ENCODE measurements around the gene PGA4. TPM values are rescaled to one million over a fixed set of nuclear protein-coding genes. Genes with fewer than 3 reads are reported as not detected.
"Not testable (repeated sequence)": the region's sequence is repeated elsewhere in the genome, so short reads cannot be mapped to it uniquely, and the experiment has no call there.

PGA4 gene
- total RNA-seq, 2 donors from 2014 or later = not detected

- H3K36me3 Mint-ChIP-seq (ENCODE audit: low read depth); H3K9me3 Mint-ChIP-seq; H3K27ac Mint-ChIP-seq; H3K27me3 Mint-ChIP-seq; H3K4me3 Mint-ChIP-seq; H3K4me1 Mint-ChIP-seq; ATAC-seq (replicated peaks): not testable (repeated sequence)
Observed at GRCh38 chr11:61219016-61219415, 3.1 kb upstream of the PGA4 start.

GRCh38 chr11:61222692-61223091 lies 545 bp downstream of the PGA4 start:
- ATAC-seq (replicated peaks); H3K27ac Mint-ChIP-seq; H3K27me3 Mint-ChIP-seq; H3K4me3 Mint-ChIP-seq; H3K9me3 Mint-ChIP-seq; H3K4me1 Mint-ChIP-seq; H3K36me3 Mint-ChIP-seq (ENCODE audit: low read depth): not testable (repeated sequence)

DNA sequence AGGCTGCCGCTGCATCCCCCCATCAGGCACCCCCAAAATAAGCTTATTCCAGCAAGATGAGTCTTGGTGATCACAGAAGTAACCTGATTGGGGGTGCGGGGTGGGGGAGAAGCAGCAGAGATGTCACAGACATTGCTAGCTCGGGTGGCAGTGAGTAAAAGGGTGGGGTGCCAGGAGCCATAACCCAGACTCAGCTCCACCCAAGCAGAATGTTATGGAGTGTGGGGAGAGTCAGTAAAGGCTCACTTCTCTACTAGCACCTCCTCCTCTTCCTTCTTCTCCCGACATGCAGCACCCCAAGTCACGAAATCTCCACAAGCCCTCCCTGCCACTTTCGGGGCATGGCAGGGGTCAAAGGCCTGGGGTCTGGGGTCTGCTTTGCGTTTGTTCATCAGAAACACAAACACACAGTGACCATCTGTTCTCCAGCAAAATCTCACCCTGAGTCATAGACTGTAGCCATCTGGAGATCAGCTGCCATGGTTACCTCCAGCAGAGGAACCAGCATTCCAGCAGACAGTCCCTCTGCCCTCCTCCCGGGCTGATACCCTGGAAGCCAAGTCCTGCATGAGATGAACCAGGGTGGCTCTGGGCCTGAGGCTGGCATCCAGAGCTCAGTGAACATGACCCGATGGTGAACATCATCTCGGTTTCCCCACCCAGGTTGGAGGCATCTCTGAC lies 4.5 kb downstream of the PGA4 start:
- ATAC-seq (replicated peaks); H3K27ac Mint-ChIP-seq; H3K9me3 Mint-ChIP-seq; H3K27me3 Mint-ChIP-seq; H3K4me3 Mint-ChIP-seq; H3K36me3 Mint-ChIP-seq (ENCODE audit: low read depth); H3K4me1 Mint-ChIP-seq: not testable (repeated sequence)

DNA sequence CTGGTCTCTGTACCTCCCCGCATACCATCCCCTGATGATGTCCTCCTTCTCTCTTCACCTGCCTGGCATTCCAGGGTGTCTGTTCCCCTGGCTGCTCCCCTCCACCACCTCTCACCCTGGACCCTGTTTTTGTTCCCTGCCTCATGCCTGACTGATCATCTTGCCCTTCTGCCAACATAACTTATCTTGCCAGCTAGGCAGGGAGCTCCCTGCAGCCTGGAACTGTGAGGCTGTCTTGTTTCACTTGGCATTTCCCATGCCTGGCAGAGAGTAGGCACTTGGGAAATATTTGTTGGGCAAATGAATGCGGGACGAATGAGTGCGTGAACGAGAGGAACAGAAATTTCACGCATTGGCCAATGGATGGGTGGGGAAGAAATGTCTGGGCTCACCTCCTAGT lies 7.3 kb downstream of the PGA4 start:
- H3K9me3 Mint-ChIP-seq; H3K36me3 Mint-ChIP-seq (ENCODE audit: low read depth); ATAC-seq (replicated peaks): not testable (repeated sequence)

GRCh38 chr11:61231033-61231432 lies 8.9 kb downstream of the PGA4 start:
- not testable (repeated sequence) for ATAC-seq (replicated peaks); H3K27ac Mint-ChIP-seq; H3K9me3 Mint-ChIP-seq; H3K36me3 Mint-ChIP-seq (ENCODE audit: low read depth); H3K4me3 Mint-ChIP-seq; H3K27me3 Mint-ChIP-seq; H3K4me1 Mint-ChIP-seq

More for the DNA sequence above, 7.3 kb downstream of the PGA4 start:
- not testable (repeated sequence) for H3K27me3 Mint-ChIP-seq, H3K27ac Mint-ChIP-seq, H3K4me3 Mint-ChIP-seq, H3K4me1 Mint-ChIP-seq

- not testable (repeated sequence) for H3K9me3 Mint-ChIP-seq; H3K36me3 Mint-ChIP-seq (ENCODE audit: low read depth); H3K4me3 Mint-ChIP-seq; ATAC-seq (replicated peaks); H3K4me1 Mint-ChIP-seq; H3K27me3 Mint-ChIP-seq; H3K27ac Mint-ChIP-seq
Observed at GRCh38 chr11:61231585-61231984, 9.4 kb downstream of the PGA4 start.

- ATAC-seq (replicated peaks); H3K36me3 Mint-ChIP-seq (ENCODE audit: low read depth): not testable (repeated sequence)
Observed at GRCh38 chr11:61232548-61233145, 10.5 kb downstream of the PGA4 start.

GRCh38 chr11:61237130-61237529 lies 15.0 kb downstream of the PGA4 start:
- H3K4me1 Mint-ChIP-seq; H3K27me3 Mint-ChIP-seq; H3K4me3 Mint-ChIP-seq; H3K9me3 Mint-ChIP-seq; H3K27ac Mint-ChIP-seq; H3K36me3 Mint-ChIP-seq (ENCODE audit: low read depth): not testable (repeated sequence)
- peak; percentile 79 for ATAC-seq (replicated peaks)

More at GRCh38 chr11:61232548-61233145, 10.5 kb downstream of the PGA4 start:
- not testable (repeated sequence) for H3K9me3 Mint-ChIP-seq, H3K4me1 Mint-ChIP-seq, H3K4me3 Mint-ChIP-seq, H3K27me3 Mint-ChIP-seq, H3K27ac Mint-ChIP-seq

- not testable (repeated sequence) for H3K27me3 Mint-ChIP-seq; H3K36me3 Mint-ChIP-seq (ENCODE audit: low read depth); H3K4me1 Mint-ChIP-seq; H3K9me3 Mint-ChIP-seq; H3K4me3 Mint-ChIP-seq; ATAC-seq (replicated peaks); H3K27ac Mint-ChIP-seq
Observed at GRCh38 chr11:61240288-61240687, 18.1 kb downstream of the PGA4 start.

DNA sequence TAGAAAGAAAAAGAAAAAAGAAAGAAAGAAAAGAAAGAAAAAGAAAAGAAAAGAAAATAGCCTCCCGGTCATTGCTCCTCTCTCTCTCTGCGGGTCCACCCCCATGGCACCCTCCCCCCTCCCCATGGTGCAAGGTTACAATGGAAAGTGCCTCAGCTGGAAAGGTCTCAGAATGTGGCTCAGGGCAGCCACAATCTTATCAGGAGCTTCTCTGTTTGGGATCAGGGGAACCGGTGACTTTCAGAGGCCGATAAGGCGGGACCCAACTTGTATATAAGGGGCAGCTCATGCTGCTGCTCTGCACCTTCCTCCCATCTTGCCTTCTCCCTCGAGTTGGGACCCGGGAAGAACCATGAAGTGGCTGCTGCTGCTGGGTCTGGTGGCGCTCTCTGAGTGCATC lies 18.7 kb downstream of the PGA4 start, which contains the start of gene PGA5:
Gene PGA5, plus strand, starts transcription at position 301 of the 400 bp plus-strand sequence. Its CDS starts 52 bp downstream, at position 353.
- not testable (repeated sequence) for H3K36me3 Mint-ChIP-seq (ENCODE audit: low read depth); H3K9me3 Mint-ChIP-seq; H3K4me1 Mint-ChIP-seq; ATAC-seq (replicated peaks); H3K27me3 Mint-ChIP-seq; H3K27ac Mint-ChIP-seq; H3K4me3 Mint-ChIP-seq

DNA sequence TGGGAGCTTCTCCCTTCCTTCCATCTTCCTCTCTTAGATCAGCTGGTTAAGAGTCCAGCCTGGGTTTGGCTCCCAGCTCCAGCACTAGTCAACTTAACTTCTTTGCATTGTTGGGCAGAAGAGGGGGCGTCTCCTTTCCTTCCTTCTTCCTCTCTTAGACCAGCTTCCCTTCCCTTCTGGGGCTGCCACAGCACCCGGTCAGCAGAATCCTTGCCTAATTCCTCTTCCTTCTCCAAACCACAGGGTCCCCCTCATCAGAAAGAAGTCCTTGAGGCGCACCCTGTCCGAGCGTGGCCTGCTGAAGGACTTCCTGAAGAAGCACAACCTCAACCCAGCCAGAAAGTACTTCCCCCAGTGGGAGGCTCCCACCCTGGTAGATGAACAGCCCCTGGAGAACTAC lies 19.4 kb downstream of the PGA4 start:
- H3K27me3 Mint-ChIP-seq; ATAC-seq (replicated peaks); H3K36me3 Mint-ChIP-seq (ENCODE audit: low read depth); H3K9me3 Mint-ChIP-seq; H3K27ac Mint-ChIP-seq; H3K4me3 Mint-ChIP-seq; H3K4me1 Mint-ChIP-seq: not testable (repeated sequence)

GRCh38 chr11:61245284-61245964 lies 23.3 kb downstream of the PGA4 start:
- H3K36me3 Mint-ChIP-seq (ENCODE audit: low read depth); H3K9me3 Mint-ChIP-seq: not testable (repeated sequence)

DNA sequence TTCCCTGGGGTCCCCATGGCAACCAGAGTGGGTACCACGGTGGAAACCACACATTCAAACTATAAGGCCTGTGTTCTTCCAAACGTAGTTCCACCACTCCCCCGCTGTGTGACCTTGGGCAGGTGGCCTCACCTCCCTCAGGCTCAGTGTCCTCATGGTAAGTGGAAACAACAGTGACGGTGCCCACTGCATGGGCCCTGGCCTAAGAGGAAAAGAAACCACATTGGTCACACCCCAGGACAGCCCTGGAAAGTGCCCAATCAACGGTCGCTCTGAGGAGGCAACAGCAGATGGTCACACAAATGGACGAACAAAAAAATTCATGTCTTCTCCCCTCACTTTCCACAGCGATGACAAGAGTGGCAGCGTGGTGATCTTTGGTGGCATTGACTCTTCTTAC lies 25.9 kb downstream of the PGA4 start:
- H3K27ac Mint-ChIP-seq; H3K9me3 Mint-ChIP-seq; ATAC-seq (replicated peaks); H3K36me3 Mint-ChIP-seq (ENCODE audit: low read depth); H3K27me3 Mint-ChIP-seq; H3K4me1 Mint-ChIP-seq; H3K4me3 Mint-ChIP-seq: not testable (repeated sequence)

More at GRCh38 chr11:61245284-61245964, 23.3 kb downstream of the PGA4 start:
- H3K27ac Mint-ChIP-seq; H3K4me1 Mint-ChIP-seq; H3K4me3 Mint-ChIP-seq; H3K27me3 Mint-ChIP-seq; ATAC-seq (replicated peaks): not testable (repeated sequence)

DNA sequence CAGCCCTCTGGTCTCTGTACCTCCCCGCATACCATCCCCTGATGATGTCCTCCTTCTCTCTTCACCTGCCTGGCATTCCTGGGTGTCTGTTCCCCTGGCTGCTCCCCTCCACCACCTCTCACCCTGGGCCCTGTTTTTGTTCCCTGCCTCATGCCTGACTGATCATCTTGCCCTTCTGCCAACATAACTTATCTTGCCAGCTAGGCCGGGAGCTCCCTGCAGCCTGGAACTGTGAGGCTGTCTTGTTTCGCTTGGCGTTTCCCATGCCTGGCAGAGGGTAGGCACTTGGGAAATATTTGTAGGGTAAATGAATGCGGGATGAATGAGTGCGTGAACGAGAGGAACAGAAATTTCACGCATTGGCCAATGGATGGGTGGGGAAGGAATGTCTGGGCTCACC lies 27.1 kb downstream of the PGA4 start:
- H3K4me1 Mint-ChIP-seq; ATAC-seq (replicated peaks); H3K36me3 Mint-ChIP-seq (ENCODE audit: low read depth); H3K9me3 Mint-ChIP-seq; H3K27me3 Mint-ChIP-seq; H3K27ac Mint-ChIP-seq; H3K4me3 Mint-ChIP-seq: not testable (repeated sequence)
